AG09319 (cell line): Measurements from ENCODE around the gene PHF20.

Source experiments
- DNase-seq: peaks from one replicate; pipeline ENCODE4 v3.0.0-alpha.2; 2010; ENCODE audit warnings: low read depth; ENCODE audit errors: extremely low read depth
- TF ChIP-seq, protein P1 (sequence below): IDR thresholded peaks from 2 replicates; pipeline ENCODE4 v1.5.1; 2011; ENCODE audit warnings: low read depth, mild to moderate bottlenecking, inconsistent platforms, low read length, moderate library complexity

Gene PHF20

DNA sequence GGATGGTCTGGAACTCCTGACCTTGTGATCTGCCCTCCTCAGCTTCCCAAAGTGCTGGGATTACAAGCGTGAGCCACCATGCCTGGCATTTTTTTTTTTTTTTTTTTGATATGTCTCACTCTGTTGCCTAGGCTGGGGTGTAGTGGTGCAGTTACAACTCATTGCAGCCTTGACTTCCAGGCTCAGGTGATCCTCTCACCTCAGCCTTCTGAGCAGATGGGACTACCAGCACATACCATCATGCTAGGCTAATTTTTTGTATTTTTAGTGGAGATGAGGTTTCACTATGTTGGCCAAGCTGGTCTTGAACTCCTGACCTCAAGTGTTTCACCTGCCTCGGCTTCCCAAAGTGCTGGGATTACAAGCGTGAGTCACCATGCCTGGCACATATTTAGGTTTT lies 34.3 kb downstream of the PHF20 start:
- TF ChIP-seq, protein P1, sequence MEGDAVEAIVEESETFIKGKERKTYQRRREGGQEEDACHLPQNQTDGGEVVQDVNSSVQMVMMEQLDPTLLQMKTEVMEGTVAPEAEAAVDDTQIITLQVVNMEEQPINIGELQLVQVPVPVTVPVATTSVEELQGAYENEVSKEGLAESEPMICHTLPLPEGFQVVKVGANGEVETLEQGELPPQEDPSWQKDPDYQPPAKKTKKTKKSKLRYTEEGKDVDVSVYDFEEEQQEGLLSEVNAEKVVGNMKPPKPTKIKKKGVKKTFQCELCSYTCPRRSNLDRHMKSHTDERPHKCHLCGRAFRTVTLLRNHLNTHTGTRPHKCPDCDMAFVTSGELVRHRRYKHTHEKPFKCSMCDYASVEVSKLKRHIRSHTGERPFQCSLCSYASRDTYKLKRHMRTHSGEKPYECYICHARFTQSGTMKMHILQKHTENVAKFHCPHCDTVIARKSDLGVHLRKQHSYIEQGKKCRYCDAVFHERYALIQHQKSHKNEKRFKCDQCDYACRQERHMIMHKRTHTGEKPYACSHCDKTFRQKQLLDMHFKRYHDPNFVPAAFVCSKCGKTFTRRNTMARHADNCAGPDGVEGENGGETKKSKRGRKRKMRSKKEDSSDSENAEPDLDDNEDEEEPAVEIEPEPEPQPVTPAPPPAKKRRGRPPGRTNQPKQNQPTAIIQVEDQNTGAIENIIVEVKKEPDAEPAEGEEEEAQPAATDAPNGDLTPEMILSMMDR, result no peak

DNA sequence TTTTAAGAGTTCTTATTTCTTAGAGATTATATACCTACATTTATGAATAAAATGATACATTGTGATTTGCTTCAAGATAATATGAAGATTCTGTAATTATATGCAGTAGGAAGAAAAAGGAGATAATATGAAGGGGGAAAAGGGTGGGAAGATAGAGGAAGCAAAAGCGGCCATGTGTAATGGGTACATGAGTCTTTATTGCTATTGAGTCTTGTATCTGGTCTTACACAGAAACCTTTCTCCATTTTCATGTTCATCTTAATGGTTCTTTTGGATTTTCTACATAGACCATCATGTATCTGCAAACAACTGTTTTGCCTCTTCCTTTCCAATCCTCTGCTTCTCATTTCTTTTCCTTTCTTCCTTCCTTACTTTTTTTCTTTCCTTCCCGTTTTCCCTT lies 36.1 kb downstream of the PHF20 start:
- no peak for DNase-seq
- TF ChIP-seq, protein P1, result no peak

More for the DNA sequence above, 34.3 kb downstream of the PHF20 start:
- DNase-seq, result no peak

DNA sequence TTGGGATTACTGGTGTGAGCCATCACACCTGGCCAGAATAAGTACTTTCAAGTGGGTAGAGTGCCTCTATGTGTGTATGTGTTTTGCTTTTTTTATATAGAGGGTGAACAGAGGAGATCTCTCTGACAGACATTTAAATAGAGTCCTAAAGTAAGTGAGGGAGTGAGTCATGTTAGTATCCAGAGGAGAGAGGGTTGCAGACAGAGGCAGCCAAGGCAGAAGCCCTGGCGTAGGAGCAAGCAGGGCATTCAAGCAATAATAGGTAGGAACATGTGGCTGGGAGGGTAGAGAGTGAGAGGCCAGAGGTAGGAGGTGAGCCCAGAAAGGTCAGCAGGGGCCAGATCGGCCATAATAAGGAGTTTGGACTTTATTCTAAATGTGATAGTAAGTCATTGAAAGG lies 48.9 kb downstream of the PHF20 start:
- TF ChIP-seq, protein P1, result no peak
- DNase-seq, result no peak

DNA sequence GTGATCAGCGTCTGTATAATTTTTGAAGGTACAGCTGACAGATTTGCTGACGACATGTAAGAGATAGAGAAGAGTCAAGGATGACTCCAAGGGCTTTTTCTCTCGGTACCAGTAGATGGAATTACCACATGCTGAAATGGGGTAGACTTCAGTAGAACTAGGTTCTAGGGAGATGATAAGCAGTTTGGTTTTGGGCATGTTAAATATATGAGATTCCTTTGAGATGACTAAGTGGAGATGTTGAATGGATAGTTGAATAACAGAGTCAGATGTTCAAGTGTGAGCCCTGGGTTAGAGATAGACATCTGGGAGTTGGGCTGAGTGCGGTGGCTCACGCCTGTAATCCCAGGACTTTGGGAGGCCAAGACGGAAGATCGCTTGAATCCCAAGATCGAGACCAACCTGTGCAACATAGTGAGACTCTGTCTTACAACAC lies 50.0 kb downstream of the PHF20 start:
- no peak for DNase-seq
- TF ChIP-seq, protein P1, result no peak

DNA sequence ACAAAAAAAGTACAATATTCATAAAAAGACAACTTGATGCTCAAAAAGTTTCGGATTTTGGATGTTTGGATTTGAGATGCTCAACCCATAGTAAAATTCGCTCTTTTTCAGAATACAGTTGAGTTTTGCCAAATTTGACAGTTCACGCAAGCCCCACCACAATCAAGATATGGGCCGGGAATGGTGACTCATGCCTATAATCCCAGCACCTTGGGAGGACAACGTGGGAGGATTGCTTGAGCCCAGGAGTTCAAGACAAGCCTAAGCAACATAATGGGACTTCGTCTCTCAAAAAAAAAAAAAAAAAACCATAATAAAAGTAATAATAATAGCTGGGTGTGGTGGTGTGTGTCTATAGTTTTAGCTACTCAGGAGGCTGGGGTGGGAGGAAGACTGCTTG lies 51.3 kb downstream of the PHF20 start:
- no peak for DNase-seq
- TF ChIP-seq, protein P1, result no peak

DNA sequence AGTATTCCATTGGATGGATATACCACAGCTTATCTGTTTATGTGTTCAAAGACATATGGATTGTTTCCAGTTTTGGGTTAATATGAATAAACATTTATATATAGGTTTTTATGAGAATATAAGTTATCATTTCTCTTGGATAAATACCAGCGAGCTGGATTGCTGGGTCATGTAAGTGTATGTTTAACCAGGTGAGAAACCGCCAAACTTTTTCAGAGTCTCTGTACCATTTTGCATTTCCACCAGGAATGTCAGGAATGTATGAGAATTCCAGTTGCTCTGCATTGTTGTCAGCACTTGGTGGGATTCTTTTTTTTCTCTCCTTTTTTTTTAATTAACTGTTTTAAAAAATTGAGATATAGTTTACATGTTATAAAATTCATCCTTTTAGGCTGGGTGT lies 52.1 kb downstream of the PHF20 start:
- TF ChIP-seq, protein P1, result no peak
- no peak for DNase-seq

DNA sequence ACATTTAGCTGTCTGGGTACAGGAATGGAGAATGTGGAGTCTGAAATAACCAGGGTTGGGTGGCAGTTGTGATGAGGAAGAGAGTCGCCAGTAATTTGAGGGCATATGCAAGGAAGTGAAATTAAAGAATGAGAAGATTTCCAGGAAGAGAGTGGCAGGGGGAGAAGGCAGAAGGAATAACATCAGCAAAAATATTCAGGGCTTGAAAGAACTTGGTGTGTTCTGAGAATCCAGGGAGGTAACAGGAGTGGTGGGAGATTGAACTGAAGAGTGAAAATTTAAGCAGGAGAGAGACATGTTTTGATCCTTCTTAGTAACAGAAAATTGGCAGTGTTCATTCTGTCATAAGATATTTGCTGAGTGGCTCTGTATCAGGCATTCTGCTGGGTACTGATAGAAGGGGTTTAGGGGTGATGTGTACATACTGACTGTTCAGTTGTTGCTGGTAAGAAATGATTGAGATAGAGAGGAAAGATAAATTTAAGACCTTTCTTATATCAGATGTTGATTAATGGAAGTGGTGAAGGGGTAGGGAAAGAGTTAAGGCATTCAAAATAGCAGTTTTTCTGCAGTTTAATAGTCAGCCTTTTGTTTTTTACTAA lies 54.7 kb downstream of the PHF20 start:
- TF ChIP-seq, protein P1, result no peak
- DNase-seq, result no peak
